ENCODE data around the gene CMTM6. TPM values are rescaled to one million over a fixed set of nuclear protein-coding genes. Genes with fewer than 3 reads are reported as not detected.

The CMTM6 gene
- total RNA-seq, 1 donor from 2014 or later: 70.2 TPM

DNA sequence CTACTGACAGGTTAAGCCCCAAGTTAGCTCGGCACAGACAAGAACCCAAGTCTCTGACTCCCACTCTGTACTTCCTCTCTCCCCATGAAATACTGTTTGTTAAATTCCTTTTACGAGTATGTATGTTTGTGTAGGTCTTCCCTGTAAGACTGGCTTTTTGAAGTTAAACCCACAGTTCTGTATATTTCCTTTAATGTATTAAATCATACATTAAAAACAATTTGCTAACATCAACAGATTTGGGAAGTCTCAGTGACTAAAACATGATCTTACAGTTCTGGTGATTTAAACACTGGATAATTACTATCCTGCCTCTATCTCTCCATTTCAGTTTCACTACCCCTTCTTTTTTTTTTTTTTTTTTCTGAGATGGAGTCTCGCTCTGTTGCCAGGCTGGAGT lies 4.4 kb downstream of the CMTM6 start:
- Histone ChIP-seq H3F3A (ENCODE audit: low read depth) (peaks cover 17% of the 10 kb centered on the region), H4K20me1 (ENCODE audit: low read depth) (peaks cover 37% of the 10 kb centered on the region), H3K9me3 (ENCODE audit: low read depth) (no peaks in the 10 kb centered on the region), H3K36me3 (no peaks in the 10 kb centered on the region), H3K79me2 (ENCODE audit: low read depth) (peaks cover 65% of the 10 kb centered on the region), H3K4me3 (no peak overlapping the region), H3K27me3 (no peaks in the 10 kb centered on the region), H2AFZ (replicated peaks) (no peak overlapping the region), H3K4me2 (no peak overlapping the region), H3K9ac (no peak overlapping the region), H3K4me1 (peaks cover 10% of the 10 kb centered on the region), H3K27ac (no peak overlapping the region)
- DNase-seq (ENCODE audit: low spot score): no peak
- H3K36me3 Mint-ChIP-seq: peaks cover 8% of the 10 kb centered on the region
- no peaks in the 10 kb centered on the region for H3K27me3 Mint-ChIP-seq (ENCODE audit: insufficient read depth, low read depth)
- H3K9me3 Mint-ChIP-seq: peaks cover 3% of the 10 kb centered on the region
- peaks cover 11% of the 10 kb centered on the region for H3K4me1 Mint-ChIP-seq
- H3K4me3 Mint-ChIP-seq: no peak overlapping the region
- H3K27ac Mint-ChIP-seq: no peak overlapping the region
- TF ChIP-seq, protein P1, sequence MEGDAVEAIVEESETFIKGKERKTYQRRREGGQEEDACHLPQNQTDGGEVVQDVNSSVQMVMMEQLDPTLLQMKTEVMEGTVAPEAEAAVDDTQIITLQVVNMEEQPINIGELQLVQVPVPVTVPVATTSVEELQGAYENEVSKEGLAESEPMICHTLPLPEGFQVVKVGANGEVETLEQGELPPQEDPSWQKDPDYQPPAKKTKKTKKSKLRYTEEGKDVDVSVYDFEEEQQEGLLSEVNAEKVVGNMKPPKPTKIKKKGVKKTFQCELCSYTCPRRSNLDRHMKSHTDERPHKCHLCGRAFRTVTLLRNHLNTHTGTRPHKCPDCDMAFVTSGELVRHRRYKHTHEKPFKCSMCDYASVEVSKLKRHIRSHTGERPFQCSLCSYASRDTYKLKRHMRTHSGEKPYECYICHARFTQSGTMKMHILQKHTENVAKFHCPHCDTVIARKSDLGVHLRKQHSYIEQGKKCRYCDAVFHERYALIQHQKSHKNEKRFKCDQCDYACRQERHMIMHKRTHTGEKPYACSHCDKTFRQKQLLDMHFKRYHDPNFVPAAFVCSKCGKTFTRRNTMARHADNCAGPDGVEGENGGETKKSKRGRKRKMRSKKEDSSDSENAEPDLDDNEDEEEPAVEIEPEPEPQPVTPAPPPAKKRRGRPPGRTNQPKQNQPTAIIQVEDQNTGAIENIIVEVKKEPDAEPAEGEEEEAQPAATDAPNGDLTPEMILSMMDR (IDR thresholded peaks at IDR 0.05): no peak
- no peak for TF ChIP-seq EZH2 (IDR thresholded peaks at IDR 0.05)
- TF ChIP-seq EZH2phosphoT487 (IDR thresholded peaks at IDR 0.05): no peak

DNA sequence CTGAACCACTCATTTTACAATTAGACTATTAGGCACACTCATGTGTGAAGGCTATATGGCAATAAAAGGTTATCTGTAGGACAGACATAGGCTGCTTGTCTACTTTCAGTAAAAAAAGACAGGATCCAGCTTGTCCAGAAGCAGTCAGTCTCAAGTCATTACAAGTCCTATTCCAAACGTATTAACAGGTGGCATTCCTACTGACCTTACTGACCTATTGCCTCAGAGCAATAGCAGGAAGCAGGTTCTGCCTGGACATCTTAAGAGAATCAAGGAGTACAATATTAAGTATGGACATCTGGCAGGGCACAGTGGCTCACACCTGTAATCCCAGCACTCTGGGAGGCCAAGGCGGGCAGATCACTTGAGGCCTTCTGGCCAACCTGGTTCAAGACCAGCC lies 7.0 kb downstream of the CMTM6 start:
- Histone ChIP-seq H3K4me1 (no peaks in the 10 kb centered on the region), H3K9me3 (ENCODE audit: low read depth) (no peaks in the 10 kb centered on the region), H3F3A (ENCODE audit: low read depth) (no peaks in the 10 kb centered on the region), H3K79me2 (ENCODE audit: low read depth) (peaks cover 56% of the 10 kb centered on the region), H4K20me1 (ENCODE audit: low read depth) (peaks cover 33% of the 10 kb centered on the region), H2AFZ (replicated peaks) (no peak overlapping the region), H3K4me3 (no peak overlapping the region), H3K27ac (no peak overlapping the region), H3K36me3 (no peaks in the 10 kb centered on the region), H3K4me2 (no peak overlapping the region), H3K9ac (no peak overlapping the region), H3K27me3 (no peaks in the 10 kb centered on the region)
- Mint-ChIP-seq H3K9me3 (peaks cover 3% of the 10 kb centered on the region), H3K4me1 (peaks cover 5% of the 10 kb centered on the region), H3K36me3 (peaks cover 8% of the 10 kb centered on the region), H3K27ac (no peak overlapping the region), H3K4me3 (no peak overlapping the region), H3K27me3 (ENCODE audit: insufficient read depth, low read depth) (no peaks in the 10 kb centered on the region)
- DNase-seq (ENCODE audit: low spot score): no peak
- no peak for TF ChIP-seq EZH2phosphoT487 (IDR thresholded peaks at IDR 0.05)
- TF ChIP-seq, protein P1 (IDR thresholded peaks at IDR 0.05): no peak
- TF ChIP-seq EZH2 (IDR thresholded peaks at IDR 0.05): no peak

DNA sequence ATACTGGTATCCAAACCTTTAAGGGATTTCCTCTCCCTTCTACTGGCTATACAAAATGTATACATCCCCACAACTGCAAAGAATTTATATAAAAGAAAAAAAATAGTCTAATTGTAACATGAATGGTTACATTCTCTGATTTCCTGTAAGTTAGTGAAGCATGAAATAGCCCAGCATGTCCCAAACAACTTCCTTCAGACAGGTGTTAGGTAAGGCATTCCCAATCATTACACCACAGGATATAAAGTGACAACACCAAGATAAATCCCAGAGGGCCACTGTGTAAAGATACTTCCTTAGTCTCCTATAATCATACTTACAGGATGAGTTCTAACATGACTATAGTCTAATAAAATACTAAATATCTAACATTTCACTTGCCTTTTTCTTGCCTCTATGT lies 7.6 kb downstream of the CMTM6 start:
- H4K20me1 ChIP-seq (ENCODE audit: low read depth): peaks cover 28% of the 10 kb centered on the region

More for the DNA sequence above, 7.6 kb downstream of the CMTM6 start:
- Mint-ChIP-seq H3K9me3 (peaks cover 3% of the 10 kb centered on the region), H3K4me1 (peaks cover 2% of the 10 kb centered on the region), H3K36me3 (peaks cover 8% of the 10 kb centered on the region), H3K27ac (no peak overlapping the region), H3K27me3 (ENCODE audit: insufficient read depth, low read depth) (no peaks in the 10 kb centered on the region), H3K4me3 (no peak overlapping the region)
- Histone ChIP-seq H2AFZ (replicated peaks) (no peak overlapping the region), H3K27ac (no peak overlapping the region), H3K9me3 (ENCODE audit: low read depth) (no peaks in the 10 kb centered on the region), H3K27me3 (no peaks in the 10 kb centered on the region), H3K36me3 (no peaks in the 10 kb centered on the region), H3K4me1 (no peaks in the 10 kb centered on the region), H3K4me2 (no peak overlapping the region), H3K79me2 (ENCODE audit: low read depth) (peaks cover 50% of the 10 kb centered on the region), H3F3A (ENCODE audit: low read depth) (no peaks in the 10 kb centered on the region), H3K9ac (no peak overlapping the region), H3K4me3 (no peak overlapping the region)
- no peak for DNase-seq (ENCODE audit: low spot score)
- TF ChIP-seq EZH2phosphoT487 (IDR thresholded peaks at IDR 0.05) (no peak), EZH2 (IDR thresholded peaks at IDR 0.05) (no peak)
- TF ChIP-seq, protein P1 (IDR thresholded peaks at IDR 0.05): no peak
